H1 (cell line): ENCODE results near the gene SSBP3.

ENCODE experiments used
- CREB1 ChIP-seq: IDR thresholded peaks from 2 replicates; pipeline ENCODE4 v1.6.1; 2012; ENCODE audit warnings: inconsistent platforms
- CTCF ChIP-seq, 3 experiments: IDR thresholded peaks; 1 replicate in 2 of 3; 2 replicates in 1 of 3; pipeline versions ENCODE4 v1.5.1 to v1.6.1; 2011; ENCODE audit warnings: low read length in 3 of 3, mild to moderate bottlenecking in 3 of 3, inconsistent platforms in 2 of 3, low read depth in 1 of 3, moderate library complexity in 1 of 3; ENCODE audit not compliant: insufficient read depth in 1 of 3; ENCODE audit errors: control extremely low read depth in 1 of 3
- RFX5 ChIP-seq: IDR thresholded peaks from 2 replicates; pipeline ENCODE4 v1.6.1; 2011; ENCODE audit warnings: low read depth, low read length, improper control_type of control experiment, borderline replicate concordance

GRCh38 chr1:54200519-54200997, 205.6 kb downstream of the SSBP3 start:
- TF ChIP-seq RFX5 (no peak), CREB1 (no peak), CTCF (IDR thresholded peaks at IDR 0.05; ENCODE audit: control extremely low read depth in 1 of 3, insufficient read depth in 1 of 3, low read depth in 1 of 3, low read length in 3 of 3) (no peak)
